Measurements from ENCODE around the gene AATF. TPM values are rescaled to one million over a fixed set of nuclear protein-coding genes. Genes with fewer than 3 reads are reported as not detected.

Gene AATF
- total RNA-seq, 1 donor from 2014 or later = 48.0 TPM

GRCh38 chr17:36931697-36932382 is 16.9 kb upstream of the AATF start:
- no peaks in the 10 kb centered on the region for H3K9me3 Mint-ChIP-seq
- H3K27ac Mint-ChIP-seq = no peak overlapping the region
- peaks cover 51% of the 10 kb centered on the region for H3K4me1 Mint-ChIP-seq (ENCODE audit: unreplicated experiment)
- peaks cover 95% of the 10 kb centered on the region for H3K27me3 Mint-ChIP-seq
- TF ChIP-seq, protein P1, sequence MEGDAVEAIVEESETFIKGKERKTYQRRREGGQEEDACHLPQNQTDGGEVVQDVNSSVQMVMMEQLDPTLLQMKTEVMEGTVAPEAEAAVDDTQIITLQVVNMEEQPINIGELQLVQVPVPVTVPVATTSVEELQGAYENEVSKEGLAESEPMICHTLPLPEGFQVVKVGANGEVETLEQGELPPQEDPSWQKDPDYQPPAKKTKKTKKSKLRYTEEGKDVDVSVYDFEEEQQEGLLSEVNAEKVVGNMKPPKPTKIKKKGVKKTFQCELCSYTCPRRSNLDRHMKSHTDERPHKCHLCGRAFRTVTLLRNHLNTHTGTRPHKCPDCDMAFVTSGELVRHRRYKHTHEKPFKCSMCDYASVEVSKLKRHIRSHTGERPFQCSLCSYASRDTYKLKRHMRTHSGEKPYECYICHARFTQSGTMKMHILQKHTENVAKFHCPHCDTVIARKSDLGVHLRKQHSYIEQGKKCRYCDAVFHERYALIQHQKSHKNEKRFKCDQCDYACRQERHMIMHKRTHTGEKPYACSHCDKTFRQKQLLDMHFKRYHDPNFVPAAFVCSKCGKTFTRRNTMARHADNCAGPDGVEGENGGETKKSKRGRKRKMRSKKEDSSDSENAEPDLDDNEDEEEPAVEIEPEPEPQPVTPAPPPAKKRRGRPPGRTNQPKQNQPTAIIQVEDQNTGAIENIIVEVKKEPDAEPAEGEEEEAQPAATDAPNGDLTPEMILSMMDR (conservative IDR thresholded peaks at IDR 0.05) = no peak
- no peaks in the 10 kb centered on the region for H3K36me3 Mint-ChIP-seq
- DNase-seq (ENCODE audit: extremely low spot score, unreplicated experiment) = no peak
- H3K4me3 Mint-ChIP-seq = peak overlapping the region; percentile 66

DNA sequence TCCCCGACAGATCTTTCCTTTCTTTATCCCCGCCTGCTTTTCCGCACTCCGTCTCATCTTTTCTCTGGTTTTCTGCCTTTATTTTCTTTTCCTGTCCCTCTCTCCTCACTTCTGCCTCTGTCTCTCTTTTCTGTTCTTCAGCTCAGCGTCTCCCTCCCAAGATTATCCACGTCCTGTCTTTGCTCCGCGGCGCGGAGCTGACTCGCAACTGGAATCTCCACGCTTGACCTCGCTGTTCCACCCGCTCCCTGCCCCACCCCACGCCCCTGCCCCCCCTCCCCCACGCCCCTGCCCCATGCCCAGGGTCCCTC is 16.4 kb upstream of the AATF start:
- Mint-ChIP-seq H3K36me3 (no peaks in the 10 kb centered on the region), H3K4me1 (ENCODE audit: unreplicated experiment) (peaks cover 50% of the 10 kb centered on the region), H3K4me3 (peak overlapping the region; percentile 66), H3K27ac (no peak overlapping the region), H3K9me3 (no peaks in the 10 kb centered on the region), H3K27me3 (peaks cover 97% of the 10 kb centered on the region)
- TF ChIP-seq, protein P1 (conservative IDR thresholded peaks at IDR 0.05) = no peak
- no peak for DNase-seq (ENCODE audit: extremely low spot score, unreplicated experiment)

DNA sequence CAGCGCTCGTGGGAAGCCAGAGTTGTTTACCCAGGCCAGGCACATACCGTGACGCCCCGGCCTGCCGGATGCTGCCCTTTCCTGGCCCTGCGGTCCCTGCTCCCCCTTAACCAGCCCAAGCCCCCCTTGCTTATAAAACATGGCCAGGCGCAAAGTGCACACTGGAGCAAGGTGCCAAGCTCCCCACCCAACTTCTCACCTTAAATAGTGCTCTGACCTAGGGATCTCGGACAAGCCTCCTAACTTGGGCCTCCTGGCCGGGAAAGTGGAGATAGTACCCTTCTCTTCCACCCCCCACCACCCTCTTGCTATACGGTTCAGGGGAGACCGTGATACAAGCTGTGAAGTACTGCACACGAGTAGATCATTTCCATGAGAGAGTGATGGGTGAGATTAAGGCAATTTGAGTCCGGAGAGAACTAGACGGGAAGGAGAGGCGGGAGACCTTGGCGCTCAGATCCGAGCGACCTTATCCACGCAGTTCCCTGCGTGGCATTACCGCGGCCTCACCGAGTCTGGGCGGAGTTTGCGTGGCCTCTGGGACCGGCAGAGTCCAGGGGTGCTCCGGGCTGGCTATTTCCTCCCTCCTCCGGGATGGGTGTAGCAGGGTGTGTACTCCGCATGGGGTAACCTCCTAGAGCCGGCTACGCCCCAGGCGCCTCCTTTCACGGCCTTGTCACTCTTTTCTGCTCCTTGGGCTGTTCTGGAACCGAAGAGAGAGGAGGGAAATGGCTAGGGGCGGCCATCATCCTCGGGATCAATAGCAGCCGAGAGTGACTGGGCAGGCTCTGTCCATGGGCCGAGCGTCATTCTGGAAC is 15.9 kb upstream of the AATF start:
- Mint-ChIP-seq H3K4me3 (peak overlapping the region; percentile 50), H3K27me3 (peaks cover 97% of the 10 kb centered on the region), H3K4me1 (ENCODE audit: unreplicated experiment) (peaks cover 53% of the 10 kb centered on the region), H3K9me3 (no peaks in the 10 kb centered on the region), H3K36me3 (no peaks in the 10 kb centered on the region), H3K27ac (no peak overlapping the region)
- TF ChIP-seq, protein P1 (conservative IDR thresholded peaks at IDR 0.05) = no peak
- no peak for DNase-seq (ENCODE audit: extremely low spot score, unreplicated experiment)

- H3K4me1 Mint-ChIP-seq (ENCODE audit: unreplicated experiment) = peaks cover 50% of the 10 kb centered on the region
These were observed 15.1 kb upstream of the AATF start for GRCh38 chr17:36933512-36934143.

DNA sequence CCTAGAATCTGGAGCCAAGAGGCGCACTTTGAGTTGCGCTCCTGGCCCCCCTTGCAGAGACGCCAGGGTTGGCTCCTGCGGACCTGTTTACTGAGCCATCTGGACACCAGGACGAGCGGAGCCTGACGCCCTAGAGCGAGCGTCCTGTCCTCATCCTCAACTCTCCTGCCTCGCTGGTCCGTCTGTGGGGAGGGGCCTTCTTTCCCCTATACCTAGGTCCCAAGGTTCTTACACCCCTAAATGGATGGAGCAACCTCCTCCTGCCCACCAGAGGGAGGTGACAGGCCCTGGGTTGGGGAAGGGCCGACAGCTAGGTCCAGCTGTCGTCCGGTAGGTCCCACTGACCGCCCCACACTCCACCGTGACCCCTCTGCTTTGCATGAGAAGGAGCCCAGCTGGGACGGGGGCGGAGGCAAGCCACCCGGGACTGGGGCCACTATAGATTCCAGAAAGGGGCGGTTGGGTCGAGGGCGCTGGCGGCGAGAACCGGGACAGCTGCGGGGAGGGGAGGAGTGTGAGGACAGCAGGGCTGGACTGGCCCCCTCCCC is 14.5 kb upstream of the AATF start:
- H3K36me3 Mint-ChIP-seq = no peaks in the 10 kb centered on the region
- no peaks in the 10 kb centered on the region for H3K9me3 Mint-ChIP-seq
- no peak for DNase-seq (ENCODE audit: extremely low spot score, unreplicated experiment)
- H3K27me3 Mint-ChIP-seq = peaks cover 97% of the 10 kb centered on the region
- peaks cover 47% of the 10 kb centered on the region for H3K4me1 Mint-ChIP-seq (ENCODE audit: unreplicated experiment)
- TF ChIP-seq, protein P1 (conservative IDR thresholded peaks at IDR 0.05) = no peak
- peak overlapping the region; percentile 74 for H3K4me3 Mint-ChIP-seq
- H3K27ac Mint-ChIP-seq = no peak overlapping the region

More at GRCh38 chr17:36933512-36934143, 15.1 kb upstream of the AATF start:
- Mint-ChIP-seq H3K27ac (no peak overlapping the region), H3K4me3 (peak overlapping the region; percentile 74), H3K9me3 (no peaks in the 10 kb centered on the region), H3K27me3 (peaks cover 97% of the 10 kb centered on the region), H3K36me3 (no peaks in the 10 kb centered on the region)
- DNase-seq (ENCODE audit: extremely low spot score, unreplicated experiment) = no peak
- TF ChIP-seq, protein P1 (conservative IDR thresholded peaks at IDR 0.05) = no peak
